GM12874 (cell line): ENCODE results near the gene SKIC3.

Source experiments
- CTCF ChIP-seq: IDR thresholded peaks from 2 replicates; pipeline ENCODE4 v1.5.1; 2011; ENCODE audit warnings: low read depth, mild to moderate bottlenecking, control low read depth, low read length, moderate library complexity; ENCODE audit not compliant: insufficient read depth

SKIC3 gene

GRCh38 chr5:95554331-95554646 is 488 bp downstream of the SKIC3 start:
- no peak for TF ChIP-seq CTCF

GRCh38 chr5:95549030-95549429 is 5.7 kb downstream of the SKIC3 start:
- no peak for TF ChIP-seq CTCF

DNA sequence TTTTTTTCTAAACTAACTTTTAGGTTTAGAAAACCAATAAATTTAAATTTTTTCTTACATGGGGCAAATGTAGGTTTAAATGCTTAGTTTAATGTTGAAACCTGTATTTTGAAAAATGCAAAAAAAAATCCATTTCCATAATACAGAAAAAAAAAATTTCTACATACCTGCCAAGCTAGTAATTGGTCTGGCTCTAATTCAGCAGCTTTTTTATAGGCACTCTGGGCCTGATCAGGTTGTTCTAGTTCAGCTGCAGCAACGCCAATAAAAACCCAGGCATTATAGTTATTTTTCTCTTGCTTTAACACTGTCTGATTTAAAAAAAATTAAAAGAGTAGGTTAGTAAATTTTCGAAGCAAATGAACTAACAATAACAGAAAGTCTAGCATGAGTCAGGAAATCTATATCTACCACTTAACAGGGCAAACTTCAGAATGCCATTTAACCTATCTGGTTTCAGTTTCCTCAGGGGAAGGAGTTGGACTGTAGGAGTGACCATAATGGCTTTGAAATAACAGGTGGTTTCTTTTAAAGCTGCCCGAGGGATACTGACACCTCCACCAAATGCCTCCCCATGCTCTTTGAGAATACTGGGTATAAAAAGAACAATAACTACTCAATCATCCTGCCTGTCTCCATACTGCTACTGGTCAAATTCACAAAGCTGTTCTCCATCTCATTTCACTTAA is 11.6 kb downstream of the SKIC3 start:
- TF ChIP-seq CTCF = no peak

DNA sequence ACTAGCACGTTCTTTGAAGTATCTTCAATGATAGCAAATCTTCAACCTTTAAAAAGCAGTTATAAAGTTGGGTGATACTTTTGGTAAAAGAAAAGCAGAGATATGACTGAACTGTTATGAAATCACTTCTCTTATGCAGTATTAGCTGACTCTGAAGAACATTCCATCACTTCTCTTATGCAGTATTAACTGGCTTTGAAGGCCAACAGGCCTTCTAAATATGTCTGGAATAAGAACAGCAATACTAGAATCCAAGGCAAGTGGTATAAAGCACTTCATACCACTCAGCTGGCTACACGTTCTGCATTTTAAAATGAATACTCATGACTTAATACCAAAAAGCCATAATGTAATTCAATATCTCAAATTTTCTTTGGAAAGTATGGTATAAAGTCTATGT is 17.3 kb downstream of the SKIC3 start:
- TF ChIP-seq CTCF = no peak

DNA sequence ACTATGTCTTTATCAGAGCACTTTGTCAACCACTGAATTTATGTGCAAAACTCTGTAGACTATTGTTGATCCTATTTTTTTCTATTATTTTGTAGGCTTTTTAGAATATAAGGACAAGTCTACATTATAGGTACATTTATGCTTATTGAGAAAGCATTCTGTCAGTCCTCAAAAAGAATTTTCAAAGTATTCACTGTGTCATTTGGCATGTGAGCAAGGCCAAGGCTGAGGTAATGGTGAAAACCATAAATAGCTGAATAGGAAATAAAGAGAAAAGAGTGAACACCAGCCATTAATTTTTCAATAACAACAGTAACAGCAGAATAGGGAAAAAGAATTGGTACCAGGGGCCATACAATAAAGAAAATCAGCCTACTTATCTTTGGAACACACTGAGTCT is 21.0 kb downstream of the SKIC3 start:
- TF ChIP-seq CTCF = no peak

DNA sequence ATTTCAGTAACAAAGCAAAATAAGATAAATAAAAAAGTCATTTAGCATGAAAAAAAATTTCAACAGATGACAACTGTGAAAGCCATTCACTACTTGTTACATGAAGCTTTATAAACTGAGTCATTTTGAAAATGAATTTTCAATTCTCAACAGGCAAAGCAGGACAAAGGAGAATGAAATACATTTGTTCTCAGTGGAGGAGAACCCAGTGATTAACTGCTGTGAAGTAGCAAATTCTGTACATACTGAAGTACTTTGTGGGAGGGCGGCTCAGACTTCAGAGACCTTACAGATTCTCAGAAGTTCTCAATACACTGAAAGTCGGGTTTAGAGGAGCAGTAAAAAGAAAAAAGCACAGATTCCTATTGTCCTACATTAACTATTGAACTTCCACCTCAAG is 21.7 kb downstream of the SKIC3 start:
- TF ChIP-seq CTCF = no peak

GRCh38 chr5:95532415-95532814 is 22.4 kb downstream of the SKIC3 start:
- no peak for TF ChIP-seq CTCF
